ENCODE results near the gene RNF212B. TPM values are rescaled to one million over a fixed set of nuclear protein-coding genes. Genes with fewer than 3 reads are reported as not detected.
A peak's percentile ranks its signal among the peaks of the same experiment; 100 is the strongest.

The RNF212B gene
- total and polyA plus RNA-seq, 2 of the 13 experiments (the other 11 are each of a cell fraction or from before 2014, with no cell fraction given) = 0.05 TPM; not detected in 1

GRCh38 chr14:23284654-23285529, 47.2 kb downstream of the RNF212B start (continued):
- TF ChIP-seq, protein P1, sequence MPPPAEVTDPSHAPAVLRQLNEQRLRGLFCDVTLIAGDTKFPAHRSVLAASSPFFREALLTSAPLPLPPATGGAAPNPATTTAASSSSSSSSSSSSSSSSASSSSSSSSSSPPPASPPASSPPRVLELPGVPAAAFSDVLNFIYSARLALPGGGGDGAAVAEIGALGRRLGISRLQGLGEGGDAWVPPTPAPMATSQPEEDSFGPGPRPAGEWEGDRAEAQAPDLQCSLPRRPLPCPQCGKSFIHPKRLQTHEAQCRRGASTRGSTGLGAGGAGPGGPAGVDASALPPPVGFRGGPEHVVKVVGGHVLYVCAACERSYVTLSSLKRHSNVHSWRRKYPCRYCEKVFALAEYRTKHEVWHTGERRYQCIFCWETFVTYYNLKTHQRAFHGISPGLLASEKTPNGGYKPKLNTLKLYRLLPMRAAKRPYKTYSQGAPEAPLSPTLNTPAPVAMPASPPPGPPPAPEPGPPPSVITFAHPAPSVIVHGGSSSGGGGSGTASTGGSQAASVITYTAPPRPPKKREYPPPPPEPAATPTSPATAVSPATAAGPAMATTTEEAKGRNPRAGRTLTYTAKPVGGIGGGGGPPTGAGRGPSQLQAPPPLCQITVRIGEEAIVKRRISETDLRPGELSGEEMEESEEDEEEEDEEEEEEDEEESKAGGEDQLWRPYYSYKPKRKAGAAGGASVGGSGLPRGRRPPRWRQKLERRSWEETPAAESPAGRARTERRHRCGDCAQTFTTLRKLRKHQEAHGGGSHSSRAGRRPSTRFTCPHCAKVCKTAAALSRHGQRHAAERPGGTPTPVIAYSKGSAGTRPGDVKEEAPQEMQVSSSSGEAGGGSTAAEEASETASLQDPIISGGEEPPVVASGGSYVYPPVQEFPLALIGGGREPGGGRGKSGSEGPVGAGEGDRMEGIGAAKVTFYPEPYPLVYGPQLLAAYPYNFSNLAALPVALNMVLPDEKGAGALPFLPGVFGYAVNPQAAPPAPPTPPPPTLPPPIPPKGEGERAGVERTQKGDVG (CRISPR knock-in tag; IDR thresholded peaks at IDR 0.05; ENCODE audit: borderline replicate concordance) = no peak
- TF ChIP-seq MEF2D (CRISPR knock-in tag; IDR thresholded peaks at IDR 0.05) (peak; percentile 26; the same call in 1 of the 2 replicates), ZNF446 (CRISPR knock-in tag; IDR thresholded peaks at IDR 0.05) (no peak), ZNF710 (CRISPR knock-in tag; IDR thresholded peaks at IDR 0.05; ENCODE audit: borderline replicate concordance) (no peak), ZSCAN21 (CRISPR knock-in tag; IDR thresholded peaks at IDR 0.05; ENCODE audit: borderline replicate concordance) (no peak), SRY (CRISPR knock-in tag; IDR thresholded peaks at IDR 0.05) (no peak), ESRRA (CRISPR knock-in tag; IDR thresholded peaks at IDR 0.05; ENCODE audit: low read depth) (no peak; the same call in 1 of the 2 replicates), IRF2 (CRISPR knock-in tag; IDR thresholded peaks at IDR 0.05) (no peak), ZNF709 (CRISPR knock-in tag; IDR thresholded peaks at IDR 0.05) (0 out of 2 replicates have a peak, but pooled peaks have one; percentile 34), JUN (CRISPR knock-in tag; IDR thresholded peaks at IDR 0.05) (no peak), ZNF549 (CRISPR knock-in tag; IDR thresholded peaks at IDR 0.05) (no peak), ZNF30 (CRISPR knock-in tag; IDR thresholded peaks at IDR 0.05) (no peak), FOXA3 (CRISPR knock-in tag; IDR thresholded peaks at IDR 0.05) (no peak), ZNF260 (CRISPR knock-in tag; IDR thresholded peaks at IDR 0.05; ENCODE audit: borderline replicate concordance, low read depth) (no peak)
- TF ChIP-seq, protein P2, sequence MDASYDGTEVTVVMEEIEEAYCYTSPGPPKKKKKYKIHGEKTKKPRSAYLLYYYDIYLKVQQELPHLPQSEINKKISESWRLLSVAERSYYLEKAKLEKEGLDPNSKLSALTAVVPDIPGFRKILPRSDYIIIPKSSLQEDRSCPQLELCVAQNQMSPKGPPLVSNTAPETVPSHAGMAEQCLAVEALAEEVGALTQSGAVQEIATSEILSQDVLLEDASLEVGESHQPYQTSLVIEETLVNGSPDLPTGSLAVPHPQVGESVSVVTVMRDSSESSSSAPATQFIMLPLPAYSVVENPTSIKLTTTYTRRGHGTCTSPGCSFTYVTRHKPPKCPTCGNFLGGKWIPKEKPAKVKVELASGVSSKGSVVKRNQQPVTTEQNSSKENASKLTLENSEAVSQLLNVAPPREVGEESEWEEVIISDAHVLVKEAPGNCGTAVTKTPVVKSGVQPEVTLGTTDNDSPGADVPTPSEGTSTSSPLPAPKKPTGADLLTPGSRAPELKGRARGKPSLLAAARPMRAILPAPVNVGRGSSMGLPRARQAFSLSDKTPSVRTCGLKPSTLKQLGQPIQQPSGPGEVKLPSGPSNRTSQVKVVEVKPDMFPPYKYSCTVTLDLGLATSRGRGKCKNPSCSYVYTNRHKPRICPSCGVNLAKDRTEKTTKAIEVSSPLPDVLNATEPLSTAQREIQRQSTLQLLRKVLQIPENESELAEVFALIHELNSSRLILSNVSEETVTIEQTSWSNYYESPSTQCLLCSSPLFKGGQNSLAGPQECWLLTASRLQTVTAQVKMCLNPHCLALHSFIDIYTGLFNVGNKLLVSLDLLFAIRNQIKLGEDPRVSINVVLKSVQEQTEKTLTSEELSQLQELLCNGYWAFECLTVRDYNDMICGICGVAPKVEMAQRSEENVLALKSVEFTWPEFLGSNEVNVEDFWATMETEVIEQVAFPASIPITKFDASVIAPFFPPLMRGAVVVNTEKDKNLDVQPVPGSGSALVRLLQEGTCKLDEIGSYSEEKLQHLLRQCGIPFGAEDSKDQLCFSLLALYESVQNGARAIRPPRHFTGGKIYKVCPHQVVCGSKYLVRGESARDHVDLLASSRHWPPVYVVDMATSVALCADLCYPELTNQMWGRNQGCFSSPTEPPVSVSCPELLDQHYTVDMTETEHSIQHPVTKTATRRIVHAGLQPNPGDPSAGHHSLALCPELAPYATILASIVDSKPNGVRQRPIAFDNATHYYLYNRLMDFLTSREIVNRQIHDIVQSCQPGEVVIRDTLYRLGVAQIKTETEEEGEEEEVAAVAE (CRISPR knock-in tag; IDR thresholded peaks at IDR 0.05; ENCODE audit: borderline replicate concordance) = no peak
- TF ChIP-seq, protein P3, sequence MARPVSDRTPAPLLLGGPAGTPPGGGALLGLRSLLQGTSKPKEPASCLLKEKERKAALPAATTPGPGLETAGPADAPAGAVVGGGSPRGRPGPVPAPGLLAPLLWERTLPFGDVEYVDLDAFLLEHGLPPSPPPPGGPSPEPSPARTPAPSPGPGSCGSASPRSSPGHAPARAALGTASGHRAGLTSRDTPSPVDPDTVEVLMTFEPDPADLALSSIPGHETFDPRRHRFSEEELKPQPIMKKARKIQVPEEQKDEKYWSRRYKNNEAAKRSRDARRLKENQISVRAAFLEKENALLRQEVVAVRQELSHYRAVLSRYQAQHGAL (CRISPR knock-in tag; IDR thresholded peaks at IDR 0.05; ENCODE audit: not compliant biosample characterization) = no peak
- TF ChIP-seq, protein P4, sequence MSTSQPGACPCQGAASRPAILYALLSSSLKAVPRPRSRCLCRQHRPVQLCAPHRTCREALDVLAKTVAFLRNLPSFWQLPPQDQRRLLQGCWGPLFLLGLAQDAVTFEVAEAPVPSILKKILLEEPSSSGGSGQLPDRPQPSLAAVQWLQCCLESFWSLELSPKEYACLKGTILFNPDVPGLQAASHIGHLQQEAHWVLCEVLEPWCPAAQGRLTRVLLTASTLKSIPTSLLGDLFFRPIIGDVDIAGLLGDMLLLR (CRISPR knock-in tag; IDR thresholded peaks at IDR 0.05) = no peak

Data from HepG2 (cell line).